ENCODE measurements around the gene PLSCR5.
A peak's percentile ranks its signal among the peaks of the same experiment; 100 is the strongest.

Gene PLSCR5

DNA sequence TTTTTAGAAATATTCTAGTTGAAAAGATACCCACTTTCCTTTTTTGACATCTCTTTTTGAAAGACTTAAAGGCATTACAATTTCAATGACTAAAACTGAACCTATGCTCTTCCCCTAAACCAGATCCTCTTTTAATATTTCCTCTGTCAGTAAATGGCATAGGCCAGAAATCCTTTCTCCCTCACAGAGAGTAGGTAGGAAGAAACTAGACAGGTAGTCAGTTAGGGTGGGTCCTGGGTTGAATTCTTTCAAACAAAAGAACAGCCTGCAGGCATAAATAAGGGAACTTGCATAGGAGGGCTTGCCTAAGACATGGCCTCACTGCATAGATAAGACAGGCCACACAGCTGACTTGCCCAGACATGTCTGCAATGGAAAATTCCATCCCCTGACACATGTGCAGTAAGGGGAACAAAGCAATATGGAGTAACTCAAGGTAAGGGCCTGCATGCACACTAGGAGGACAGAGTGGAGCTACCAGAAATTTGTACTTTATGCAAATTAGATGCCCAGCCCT, 23.1 kb downstream of the PLSCR5 start:
- no peak for DNase-seq

DNA sequence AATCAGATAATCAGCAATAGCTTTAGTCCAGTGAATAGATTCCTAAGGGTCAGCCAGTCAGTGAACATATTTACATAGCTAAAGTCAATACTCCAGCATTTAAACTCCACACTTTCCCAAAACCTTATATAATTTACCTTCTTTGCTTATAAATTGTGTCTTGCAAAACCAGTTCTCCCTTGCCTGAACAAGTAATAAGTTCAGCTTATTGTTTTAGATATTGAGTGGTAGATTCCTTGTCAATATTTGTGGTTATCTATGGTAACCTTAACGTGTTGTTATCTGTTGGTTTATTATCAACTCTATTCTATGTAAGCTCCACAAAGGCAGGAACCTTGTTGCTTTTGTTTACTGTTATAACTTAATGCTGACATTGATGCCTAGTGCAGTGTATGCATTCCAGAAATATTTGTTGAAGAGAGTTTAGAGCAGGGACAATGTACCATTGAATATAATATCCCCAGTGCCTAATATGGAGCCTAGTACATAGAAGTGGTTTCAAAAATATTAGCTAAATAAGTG, 24.0 kb downstream of the PLSCR5 start:
- DNase-seq = no peak

DNA sequence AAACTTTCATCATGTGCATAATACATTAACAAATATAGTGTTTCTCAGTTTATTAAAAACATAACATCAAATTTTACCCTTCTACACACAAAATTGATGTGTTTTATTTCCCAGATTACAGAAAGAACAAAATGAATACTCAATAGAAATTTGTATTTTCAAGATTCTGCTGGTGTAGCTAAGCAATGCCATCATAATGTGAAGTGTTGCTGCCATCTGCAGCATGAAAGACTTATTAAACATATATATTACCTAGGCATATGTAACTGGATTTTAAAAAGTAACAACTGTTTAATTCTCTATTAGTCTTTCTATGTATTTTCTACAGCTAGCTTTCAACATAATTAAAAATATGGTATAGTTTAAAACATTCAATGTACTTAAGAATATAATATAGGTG, 27.5 kb downstream of the PLSCR5 start:
- DNase-seq = peak; percentile 51

DNA sequence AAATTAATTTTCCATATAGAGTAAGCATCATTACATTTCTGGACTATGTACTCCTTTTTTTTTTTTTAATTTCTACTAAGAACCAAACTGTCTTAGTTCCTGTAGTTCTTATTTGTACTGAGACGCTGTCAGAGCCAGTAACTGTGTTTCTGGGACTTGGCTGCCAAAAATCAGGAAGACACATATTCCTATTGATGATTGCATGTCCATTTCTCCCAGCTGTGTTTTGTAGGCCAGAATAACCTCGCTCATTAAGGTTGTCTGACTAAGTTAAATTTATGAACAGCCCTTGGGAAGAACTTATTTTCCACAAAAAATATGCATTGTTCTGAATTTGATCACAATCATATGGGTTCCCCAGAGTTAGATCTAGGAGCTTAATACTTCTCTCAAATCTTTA, 29.5 kb downstream of the PLSCR5 start:
- DNase-seq = no peak

DNA sequence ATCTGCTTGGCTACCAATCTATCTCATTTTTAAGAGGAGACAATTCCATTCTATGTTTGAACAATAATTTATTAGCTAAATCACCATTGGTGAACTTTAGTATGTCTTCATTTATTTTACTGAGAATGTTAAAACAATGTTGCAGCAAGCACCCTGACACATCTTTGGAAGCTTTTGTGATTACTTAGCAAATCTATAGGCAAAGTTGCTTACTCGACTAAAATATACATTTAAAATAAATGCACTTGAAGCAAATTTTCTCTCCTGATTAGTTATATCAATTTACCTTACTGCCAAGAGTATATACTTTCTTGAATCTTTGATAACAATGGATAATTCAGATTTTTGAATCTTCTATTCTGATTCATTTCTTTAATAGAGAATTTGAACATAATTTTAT, 31.0 kb downstream of the PLSCR5 start:
- no peak for DNase-seq

DNA sequence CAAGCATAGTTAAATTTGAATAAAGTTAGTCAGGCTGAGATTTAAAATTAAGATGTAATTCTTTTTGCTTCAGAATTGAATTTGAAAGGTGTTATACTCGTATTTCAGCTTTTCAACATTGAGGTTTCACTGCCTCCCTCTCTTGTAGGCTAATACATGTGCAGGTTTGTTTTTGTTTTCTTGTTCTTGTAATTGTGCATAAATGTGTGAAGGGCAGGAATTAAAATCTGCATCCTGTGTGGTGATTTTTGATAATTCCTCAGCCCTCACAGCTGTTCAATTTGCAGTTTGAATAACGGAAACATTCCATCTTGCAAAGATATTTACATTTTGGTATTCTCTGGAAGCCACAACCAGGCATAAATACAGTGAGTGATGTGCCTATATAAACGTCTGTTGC, 35.8 kb downstream of the PLSCR5 start:
- no peak for DNase-seq

DNA sequence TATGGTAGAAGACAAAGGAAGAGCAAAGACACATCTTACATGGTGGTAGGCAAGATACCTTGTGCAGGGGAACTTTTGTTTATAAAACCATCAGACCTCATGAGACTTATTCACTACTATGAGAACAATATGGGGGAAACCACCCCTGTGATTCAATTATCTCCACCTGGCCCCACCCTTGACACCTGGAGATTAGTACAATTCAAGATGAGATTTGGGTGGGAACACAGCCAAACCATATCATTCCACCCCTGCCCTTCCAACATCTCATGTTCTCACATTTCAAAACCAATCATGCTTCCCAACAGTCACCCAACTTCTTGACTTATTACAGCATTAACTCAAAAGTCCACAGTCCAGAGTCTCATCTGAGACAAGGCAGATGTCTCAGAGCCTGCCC, 39.0 kb downstream of the PLSCR5 start:
- DNase-seq = no peak

DNA sequence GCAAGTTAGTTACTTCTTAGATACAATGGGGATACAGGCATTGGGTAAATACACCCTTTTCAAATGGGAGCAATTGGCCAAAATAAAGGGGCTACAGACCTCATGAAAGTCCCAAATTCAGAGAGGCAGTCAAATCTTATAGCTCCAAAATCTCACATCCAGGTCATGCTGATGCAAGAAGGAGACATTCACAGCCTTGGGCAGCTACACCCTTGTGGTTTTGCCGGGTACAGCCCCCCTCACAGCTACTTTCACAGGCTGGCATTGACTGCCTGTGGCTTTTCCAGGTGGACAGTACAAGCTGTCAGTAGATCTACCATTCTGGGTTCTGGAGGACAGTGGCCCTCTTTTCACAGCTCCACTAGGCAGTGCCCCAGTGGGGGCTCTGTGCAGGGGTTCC, 43.3 kb downstream of the PLSCR5 start:
- no peak for DNase-seq

DNA sequence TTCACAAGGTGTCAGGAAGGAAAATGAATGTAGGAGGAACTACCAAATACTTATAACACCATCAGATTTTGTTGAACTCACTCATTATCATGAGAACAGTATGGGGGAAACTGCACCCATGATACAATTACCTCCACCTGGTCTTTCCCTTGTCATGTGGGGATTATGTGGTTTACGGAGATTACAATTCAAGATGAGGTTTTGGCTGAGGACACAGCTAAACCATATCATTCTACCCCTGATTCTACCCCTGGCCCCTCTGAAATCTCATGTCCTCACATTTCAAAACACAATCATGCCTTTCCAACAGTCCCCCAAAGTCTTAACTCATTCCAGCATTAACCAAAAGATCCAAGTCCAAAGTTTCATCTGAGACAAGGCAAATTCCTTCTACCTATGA, 43.7 kb downstream of the PLSCR5 start:
- DNase-seq = no peak

DNA sequence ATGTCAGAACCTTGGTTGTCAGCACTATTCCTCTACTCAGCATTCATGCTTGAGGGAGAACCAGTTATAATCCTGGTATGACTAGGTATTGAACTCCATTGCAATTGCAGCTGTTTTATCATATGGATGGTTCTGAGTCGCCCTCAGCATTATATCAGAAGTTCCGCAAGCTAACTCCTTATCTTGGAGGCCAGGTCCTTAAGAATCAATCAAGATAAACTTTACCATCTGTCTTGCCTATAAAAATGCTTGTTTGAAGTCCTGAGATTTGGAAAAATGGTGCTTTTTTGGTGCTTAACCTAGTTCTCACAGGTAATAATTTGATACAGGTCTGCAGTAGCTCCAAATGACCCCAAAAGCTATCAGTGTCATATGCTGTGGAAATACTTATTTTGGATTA, 44.5 kb downstream of the PLSCR5 start:
- no peak for DNase-seq

DNA sequence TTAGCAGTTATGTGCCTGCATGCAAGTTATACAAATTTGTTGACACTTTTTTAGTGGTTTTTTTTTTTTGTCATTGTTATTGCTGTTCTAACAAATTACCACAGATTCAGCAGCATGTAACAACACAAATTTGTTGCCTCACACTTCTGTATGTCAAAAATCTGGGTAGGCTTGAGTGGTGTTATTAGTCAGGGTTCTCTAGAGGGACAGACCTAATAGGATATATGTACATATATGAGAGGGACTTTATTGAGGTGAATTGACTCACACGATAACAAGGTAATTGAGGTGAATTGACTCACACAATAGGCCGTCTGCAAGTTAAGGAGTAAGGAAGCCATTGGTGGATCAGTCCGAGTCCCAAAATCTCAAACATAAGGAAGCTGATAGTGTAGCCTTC, 45.8 kb downstream of the PLSCR5 start:
- no peak for DNase-seq

DNA sequence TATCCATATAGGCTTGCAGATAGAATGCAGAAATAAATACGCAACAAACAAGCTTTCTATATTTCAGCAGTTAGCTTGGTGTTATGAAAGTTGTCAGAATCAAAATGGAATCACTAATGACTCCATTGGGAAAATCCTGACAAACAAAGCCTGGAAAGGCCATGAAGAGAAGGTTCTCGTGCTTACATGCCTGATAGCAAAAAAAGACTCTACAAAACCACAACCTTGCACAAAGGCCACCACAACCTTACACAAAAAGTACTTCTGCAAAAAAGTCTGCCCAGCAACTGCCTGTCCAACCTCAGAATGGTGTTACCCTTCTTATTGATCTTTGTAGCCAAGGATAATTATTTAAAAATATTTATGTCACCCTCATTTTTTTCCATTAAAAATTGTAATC, 46.4 kb downstream of the PLSCR5 start:
- DNase-seq = no peak

DNA sequence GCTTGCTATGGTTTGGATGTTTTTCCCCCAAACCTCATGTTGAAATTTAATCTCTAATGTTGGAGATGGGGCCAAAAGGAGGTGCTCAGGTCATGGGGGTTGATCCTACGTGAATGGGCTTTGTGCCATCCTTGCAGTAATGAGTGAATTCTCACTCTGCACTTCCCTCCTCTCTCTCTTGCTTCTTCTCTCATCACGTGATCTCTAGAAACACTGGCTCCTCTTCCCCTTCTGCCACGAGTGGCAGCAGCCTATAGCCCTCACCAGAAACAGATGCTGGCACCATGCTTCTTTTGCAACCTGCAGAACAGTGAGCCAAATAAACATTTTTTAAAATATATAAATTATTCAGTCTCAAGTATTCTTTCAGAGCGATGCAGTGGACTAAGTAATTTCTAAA, 47.4 kb downstream of the PLSCR5 start:
- no peak for DNase-seq

DNA sequence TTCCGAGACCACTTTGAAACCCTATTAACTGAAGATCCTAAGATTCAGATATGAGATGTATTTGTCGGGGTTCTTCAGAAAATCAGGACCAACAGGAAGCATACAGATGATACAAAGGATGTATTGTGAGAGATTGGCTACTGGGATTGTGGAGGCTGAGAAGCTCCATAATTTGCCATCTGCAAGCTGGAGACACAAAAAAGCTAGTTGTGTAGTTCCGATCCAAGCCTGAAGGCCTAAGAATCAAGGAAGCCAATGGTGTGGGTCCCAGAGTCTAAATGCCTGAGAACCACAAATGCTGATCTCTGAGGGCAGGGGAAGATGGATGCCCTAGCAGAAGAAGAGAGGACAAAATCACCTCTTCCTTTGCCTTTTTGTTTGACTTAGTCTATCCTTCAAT, 49.8 kb downstream of the PLSCR5 start:
- DNase-seq = no peak

DNA sequence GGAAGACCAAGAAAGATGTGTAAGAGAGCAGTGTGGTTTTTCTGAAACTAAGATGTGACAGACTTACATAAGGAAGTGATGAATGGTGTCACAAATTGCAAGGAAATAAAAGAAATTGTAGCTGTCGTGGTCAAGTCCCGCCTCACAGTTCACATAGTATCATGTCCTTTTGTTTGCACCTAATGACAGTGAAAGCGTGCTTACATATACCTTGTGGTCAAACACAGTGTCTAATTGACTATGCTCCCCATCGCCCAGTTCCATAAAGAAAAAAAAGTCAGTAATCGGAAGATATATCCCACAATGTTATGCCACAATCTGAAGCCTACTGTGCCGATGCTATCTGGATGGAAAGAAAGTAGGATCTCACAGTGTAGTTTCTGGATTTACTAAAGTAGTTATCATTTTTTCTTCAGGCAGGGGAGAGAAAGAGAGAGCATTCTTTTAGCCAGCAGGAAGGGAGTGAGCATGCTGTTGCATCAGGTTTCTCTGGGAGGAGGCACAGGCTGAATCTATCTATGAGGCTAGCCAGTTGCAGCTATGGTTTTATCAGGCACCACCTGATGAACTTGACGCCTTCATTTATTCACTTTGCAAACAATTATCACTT, 50.9 kb downstream of the PLSCR5 start:
- no peak for DNase-seq

DNA sequence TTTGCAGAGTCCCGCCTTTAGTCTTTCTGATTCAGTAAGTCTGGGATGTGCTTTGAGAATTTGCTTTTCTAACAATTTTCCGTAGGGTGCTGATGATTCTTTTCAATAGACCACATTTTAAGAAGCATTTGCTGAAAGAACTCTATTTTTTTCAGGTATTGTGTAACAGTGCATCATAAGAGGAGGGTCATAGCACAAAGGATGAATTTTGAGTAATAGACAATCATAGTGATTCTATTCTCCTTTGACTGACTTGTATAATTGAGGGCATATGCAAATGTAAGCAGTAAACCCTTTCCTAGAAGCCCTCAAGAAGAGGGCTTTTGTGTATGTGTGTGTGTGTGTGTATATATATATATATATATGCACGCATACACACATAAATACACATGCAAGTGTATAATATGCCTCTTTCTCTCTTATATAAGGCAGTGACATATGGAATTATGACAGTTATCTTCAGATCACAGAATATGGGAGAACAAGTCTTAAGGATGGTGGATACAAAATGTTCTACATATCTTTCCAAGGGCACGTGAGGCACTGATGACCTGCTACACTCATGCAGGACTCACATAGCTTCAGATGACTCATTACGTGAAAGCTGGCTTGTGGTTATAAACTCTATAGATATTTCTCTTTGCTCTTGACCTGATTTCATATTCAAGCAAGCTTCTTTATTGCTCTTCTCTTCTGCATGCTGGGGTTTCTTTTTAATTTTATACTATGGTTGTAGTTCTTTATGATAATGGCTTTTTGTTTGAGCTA, 54.2 kb downstream of the PLSCR5 start:
- DNase-seq = peak; percentile 89

DNA sequence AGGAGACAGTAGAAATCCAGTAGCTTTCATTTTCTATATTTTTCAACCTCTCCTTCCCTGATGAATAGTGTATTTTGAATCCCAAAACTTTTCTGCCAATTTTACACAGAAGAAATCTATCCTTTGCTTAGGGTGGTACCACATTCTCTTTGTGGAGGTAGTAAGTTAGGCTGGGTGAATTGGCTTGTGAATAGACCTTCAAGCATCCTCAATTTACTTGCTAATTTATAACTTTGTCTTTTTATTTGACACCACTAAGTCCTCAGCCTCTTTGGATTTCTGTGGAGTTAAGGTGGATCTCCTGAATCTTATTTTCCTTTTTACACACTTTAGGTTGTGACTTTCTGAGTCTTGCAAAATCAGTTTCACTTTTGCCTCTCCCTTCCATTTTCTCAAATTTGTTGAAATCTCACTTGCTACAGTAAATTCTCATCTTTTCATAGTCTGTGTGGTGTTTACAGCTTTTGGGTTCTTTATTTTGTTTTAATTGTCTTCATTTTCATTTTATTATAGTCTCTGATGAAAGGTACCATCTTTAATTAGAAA, 55.0 kb downstream of the PLSCR5 start:
- no peak for DNase-seq

DNA sequence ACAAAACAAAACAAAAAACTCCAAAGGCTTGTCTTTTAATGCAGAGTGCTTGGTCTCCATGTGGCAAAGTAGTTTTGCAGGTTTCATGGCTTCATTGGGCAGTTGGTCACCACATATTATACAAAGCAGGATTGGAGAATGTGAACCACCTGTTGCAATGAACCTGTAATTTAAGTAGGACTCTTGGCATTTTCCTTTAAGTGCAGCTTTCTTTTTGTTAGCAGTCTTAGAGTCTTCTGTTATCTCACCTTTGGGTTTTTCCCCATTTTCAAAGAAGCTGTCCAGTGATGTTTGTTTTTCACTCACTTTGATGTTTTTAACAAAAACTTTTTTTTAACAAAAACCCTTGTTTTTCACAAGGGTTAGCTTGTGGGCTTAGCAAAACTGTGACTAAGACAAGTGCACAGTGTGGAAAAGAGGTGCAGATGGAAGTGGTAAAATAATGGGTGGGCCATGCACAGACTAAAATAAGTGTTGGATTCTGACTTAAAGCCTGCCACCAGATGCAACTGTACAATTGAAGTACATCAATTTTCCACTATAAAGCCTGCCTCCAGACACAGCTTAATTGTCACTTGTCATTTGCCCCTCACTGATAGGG, 57.8 kb downstream of the PLSCR5 start:
- DNase-seq = no peak

DNA sequence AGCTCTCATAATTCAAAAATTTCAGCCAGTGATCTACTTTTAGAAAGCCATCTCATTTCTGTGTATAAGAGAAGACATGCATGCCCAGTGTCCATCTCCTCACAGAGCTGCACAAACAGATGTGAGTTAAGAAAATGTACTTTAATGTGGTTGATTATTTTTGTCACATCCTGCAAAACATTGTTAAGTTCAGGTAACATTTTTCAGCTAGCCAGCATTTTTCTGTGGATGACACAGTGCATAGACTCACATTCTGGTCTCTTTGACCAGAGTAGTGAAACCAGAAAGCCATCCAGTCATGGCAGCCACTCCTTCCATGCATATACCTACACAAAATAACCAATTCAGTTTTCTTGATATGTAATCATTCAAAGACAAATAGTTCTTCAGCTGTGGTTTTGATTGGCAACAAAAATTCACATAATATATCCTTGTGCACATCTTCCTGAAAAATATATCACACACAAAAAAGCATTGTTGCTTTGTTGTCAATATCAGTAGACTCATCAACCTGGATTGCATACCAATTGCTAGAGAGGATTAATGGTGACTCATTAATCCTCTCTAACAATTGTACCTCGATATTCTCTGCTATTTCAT, 58.7 kb downstream of the PLSCR5 start:
- no peak for DNase-seq

DNA sequence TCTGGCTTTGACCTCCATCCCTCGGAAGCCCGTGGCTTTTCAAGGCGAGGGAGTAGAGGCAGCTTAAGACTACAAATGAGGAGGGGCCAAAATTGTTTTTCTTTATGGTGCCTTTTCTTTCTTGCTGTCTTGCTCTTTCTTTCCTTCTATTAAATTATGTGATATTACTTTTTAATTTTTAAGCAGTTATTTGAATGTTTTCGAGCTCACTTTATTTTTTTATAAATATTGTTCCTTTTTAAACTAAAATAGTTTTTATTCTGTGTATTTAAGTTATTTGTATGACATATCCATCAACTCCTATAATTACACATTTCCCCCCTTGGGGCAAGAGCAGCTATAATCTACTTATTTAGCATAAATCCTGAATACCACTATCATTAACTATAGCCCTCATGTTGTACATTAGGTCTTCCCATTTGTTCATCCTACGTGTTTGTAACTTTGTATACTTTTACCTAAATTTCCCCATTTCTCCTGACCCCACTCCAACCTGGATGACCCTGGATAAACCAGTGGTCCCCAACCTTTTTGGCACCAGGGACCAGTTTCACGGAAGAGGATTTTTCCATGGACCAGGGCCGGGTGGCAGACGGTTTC, 60.1 kb downstream of the PLSCR5 start:
- no peak for DNase-seq

DNA sequence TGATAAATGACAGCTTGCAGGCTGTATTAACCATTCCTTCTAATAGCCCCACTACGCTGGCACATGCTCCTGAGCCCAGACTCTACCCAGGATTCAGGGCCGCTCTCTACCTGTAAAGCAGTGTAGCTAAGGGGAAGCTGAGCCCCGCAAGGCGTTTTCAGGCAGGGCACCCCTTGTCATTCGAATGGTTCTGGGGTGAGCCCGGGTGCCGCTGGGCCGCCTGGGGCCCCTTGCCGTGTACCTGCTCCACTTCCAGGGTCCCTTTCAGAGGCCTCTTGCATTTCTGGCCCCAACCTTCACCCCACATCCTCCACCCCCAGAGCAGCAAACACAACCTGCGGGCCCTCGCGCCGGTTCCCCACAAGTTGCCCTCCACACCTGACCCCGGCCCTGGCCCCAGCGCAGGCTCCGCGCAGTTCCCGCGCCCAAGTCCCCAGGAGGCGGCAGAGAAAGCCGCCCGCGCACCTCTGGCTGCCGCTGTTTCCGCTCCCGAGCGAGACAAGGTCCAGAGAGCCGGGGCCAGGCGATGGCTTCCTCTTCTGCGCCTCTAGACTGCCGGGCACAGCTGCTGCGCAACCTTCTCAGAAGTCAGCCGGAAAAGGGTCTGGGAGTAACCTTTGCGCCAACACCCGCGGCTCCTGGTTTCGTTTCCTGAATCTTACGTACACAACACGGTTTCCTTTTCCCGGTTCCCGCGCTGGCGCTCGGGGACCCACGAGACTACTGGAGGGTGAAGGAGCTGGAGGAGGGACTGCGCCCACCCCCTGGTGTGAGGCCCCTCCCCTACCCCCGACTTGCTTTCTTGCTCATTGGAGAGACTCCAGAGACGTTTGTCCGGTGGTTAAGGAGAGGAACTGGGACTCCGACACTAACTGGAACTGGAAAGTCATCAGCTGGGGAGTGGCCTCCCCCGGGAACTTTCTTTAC, 60.9 kb downstream of the PLSCR5 start, which contains the start of gene PLSCR1:
TSS of gene PLSCR1 (minus strand) at position 606 of the 927 bp plus-strand sequence. CDS start 8,055 bp downstream, outside the sequence.
- peak; percentile 100 for DNase-seq
